SK-N-MC (cell line): ENCODE data around the gene PAN3.

Experiments
- DNase-seq: peaks from one replicate; pipeline ENCODE4 v3.0.0-alpha.2; 2011; ENCODE audit warnings: low read depth, low spot score
- H3K27ac ChIP-seq: fragments of 200-600 bp; sonication (generic); 2 replicates; pipeline ENCODE4 v1.5.1; 2016; ENCODE audit warnings: mixed run types
- H3K36me3 ChIP-seq: fragments of 200-600 bp; sonication (generic); 2 replicates; pipeline ENCODE4 v1.6.1; 2017; ENCODE audit warnings: antibody characterized with exemption, low read length, mixed read lengths; ENCODE audit not compliant: insufficient read depth
- H3K4me3 ChIP-seq: fragments of 200-600 bp; sonication (generic); 2 replicates; pipeline ENCODE4 v1.5.1; 2016
- H3K9ac ChIP-seq: fragments of 200-600 bp; sonication (generic); 2 replicates; pipeline ENCODE4 v1.8.0; 2017; ENCODE audit warnings: mixed run types, mixed read lengths; ENCODE audit not compliant: insufficient read length
- H3K9me3 ChIP-seq: fragments of 200-600 bp; sonication (generic); 2 replicates; pipeline ENCODE4 v1.6.1; 2017; ENCODE audit warnings: low read depth, mild to moderate bottlenecking, antibody characterized with exemption, low read length, moderate library complexity, mixed read lengths
- EZH2 ChIP-seq: fragments of 200-600 bp; sonication (generic); IDR thresholded peaks from one replicate; pipeline ENCODE4 v1.6.1; 2017; ENCODE audit warnings: antibody characterized with exemption
- FOXP2 ChIP-seq: optimal IDR thresholded peaks from 2 replicates; pipeline ENCODE3; 2011; ENCODE audit warnings: mild to moderate bottlenecking, moderate library complexity; ENCODE audit not compliant: insufficient read depth; ENCODE audit errors: extremely low read length, control extremely low read depth
- POLR2AphosphoS5 ChIP-seq: IDR thresholded peaks from 2 replicates; pipeline ENCODE4 v1.6.1; 2012; ENCODE audit warnings: mild to moderate bottlenecking, low read depth, low read length, borderline replicate concordance

PAN3 gene

DNA sequence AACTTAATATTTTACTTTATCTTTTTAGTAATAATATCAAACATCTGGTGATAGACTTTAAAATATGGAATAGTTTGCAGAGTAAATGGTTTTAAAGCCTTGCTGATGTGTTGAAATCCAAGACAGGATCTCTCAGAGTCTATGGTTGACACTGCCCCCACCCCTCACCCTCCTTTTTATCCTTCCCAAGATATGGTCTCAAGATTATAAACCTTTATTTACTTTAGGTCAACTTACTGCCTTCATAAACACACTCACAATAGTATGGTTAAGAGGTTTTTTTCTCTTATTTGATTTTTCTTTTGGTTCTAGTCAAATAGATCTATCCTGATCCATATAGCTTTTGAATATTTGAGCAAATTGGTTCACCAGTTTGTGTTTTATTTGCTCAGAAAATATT, 39.0 kb downstream of the PAN3 start:
- Histone ChIP-seq H3K27ac (no peak overlapping the region), H3K4me3 (no peak overlapping the region), H3K9me3 (no peaks in the 10 kb centered on the region), H3K36me3 (peaks cover 23% of the 10 kb centered on the region), H3K9ac (no peak overlapping the region)
- DNase-seq: no peak
- no peak for TF ChIP-seq EZH2
- TF ChIP-seq FOXP2: no peak
- TF ChIP-seq POLR2AphosphoS5: no peak

DNA sequence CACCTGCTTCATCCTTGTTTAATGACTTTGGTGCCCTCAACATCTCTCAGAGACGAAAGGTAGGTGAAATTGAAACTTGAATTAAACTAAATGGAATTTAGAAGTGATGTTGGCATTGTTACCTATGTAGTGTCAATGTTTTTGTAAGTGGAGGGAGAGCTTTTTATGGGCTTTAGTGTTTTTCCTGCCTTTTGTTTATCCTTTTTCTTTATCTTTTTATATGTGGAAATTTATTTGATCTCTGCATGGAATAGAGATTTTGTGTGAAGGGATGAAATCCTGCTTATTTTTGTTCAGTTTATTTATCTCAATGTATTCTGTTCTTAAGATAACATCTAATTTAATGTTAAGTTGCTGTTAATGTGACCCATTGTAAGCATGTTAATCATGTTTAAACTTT, 39.5 kb downstream of the PAN3 start:
- no peak overlapping the region for H3K27ac ChIP-seq

DNA sequence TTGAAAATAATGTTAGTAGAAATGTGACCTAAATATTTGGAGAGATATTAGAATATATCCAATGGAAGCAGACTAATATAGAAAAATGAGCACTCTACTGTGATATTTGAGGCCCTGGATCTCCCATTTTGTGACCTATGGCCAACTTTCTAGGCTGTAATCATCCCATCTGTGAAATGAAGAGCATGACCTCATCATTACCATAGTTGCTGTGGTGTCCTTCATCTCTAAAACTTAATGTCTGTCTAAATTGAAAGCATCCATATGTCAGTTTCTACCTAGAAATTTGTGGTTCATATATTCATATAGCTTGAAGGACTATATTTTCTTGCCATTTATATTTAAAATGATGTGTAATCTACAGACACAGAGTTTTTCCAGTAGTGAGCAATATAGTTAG, 41.6 kb downstream of the PAN3 start:
- no peak overlapping the region for H3K9ac ChIP-seq
- H3K36me3 ChIP-seq: peaks cover 14% of the 10 kb centered on the region
- H3K9me3 ChIP-seq: no peaks in the 10 kb centered on the region
- H3K4me3 ChIP-seq: no peak overlapping the region
- no peak overlapping the region for H3K27ac ChIP-seq
- no peak for DNase-seq
- TF ChIP-seq FOXP2 (no peak), EZH2 (no peak), POLR2AphosphoS5 (no peak)

More for the DNA sequence above, 39.5 kb downstream of the PAN3 start:
- H3K9ac ChIP-seq: no peak overlapping the region
- H3K4me3 ChIP-seq: no peak overlapping the region
- no peak for DNase-seq
- no peaks in the 10 kb centered on the region for H3K9me3 ChIP-seq
- no peak for TF ChIP-seq POLR2AphosphoS5
- H3K36me3 ChIP-seq: peaks cover 23% of the 10 kb centered on the region

DNA sequence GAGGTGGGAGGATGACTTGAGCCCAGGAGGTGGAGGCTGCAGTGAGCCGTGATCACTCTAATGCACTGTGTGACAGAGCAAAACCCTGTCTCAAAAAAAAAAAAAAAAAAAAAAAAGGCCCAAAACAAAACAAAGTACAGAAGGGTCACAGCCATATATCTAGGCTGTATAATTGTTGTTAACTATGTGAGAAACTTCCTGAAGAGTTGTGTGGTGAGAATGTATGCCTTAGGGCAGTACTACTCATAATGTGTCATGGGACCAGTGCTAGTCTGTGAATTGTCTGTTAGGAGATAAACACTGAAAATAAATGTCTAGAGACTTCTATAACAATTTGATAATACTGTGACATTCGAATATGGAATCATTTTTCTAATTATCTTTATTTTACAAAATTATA, 43.1 kb downstream of the PAN3 start:
- Histone ChIP-seq H3K4me3 (no peak overlapping the region), H3K27ac (no peak overlapping the region), H3K9ac (no peak overlapping the region), H3K9me3 (no peaks in the 10 kb centered on the region), H3K36me3 (peaks cover 11% of the 10 kb centered on the region)
- TF ChIP-seq FOXP2 (no peak), EZH2 (no peak), POLR2AphosphoS5 (no peak)
- DNase-seq: peak; percentile 51

DNA sequence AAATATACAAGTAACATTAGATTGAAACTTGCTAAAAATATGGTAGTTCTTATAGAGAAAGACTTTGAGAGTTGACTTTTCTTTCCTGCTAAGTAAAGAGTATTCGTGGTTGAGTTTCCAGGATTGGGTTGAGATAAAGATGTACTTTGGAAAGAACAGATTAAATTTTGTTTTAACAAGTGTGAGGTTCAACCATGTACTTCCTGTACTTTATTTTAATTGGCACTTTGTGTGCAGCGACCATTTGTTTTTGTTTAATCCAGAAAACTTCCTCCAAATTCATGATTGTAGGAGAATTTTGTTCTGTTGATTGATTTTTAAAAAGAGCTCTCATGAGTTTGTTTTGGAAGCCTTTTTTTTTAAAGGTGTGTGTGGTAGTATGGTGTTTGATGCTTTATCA, 46.9 kb downstream of the PAN3 start:
- H3K36me3 ChIP-seq: no peaks in the 10 kb centered on the region
- no peak overlapping the region for H3K4me3 ChIP-seq
- no peak for TF ChIP-seq POLR2AphosphoS5
- TF ChIP-seq FOXP2: no peak
- no peak for TF ChIP-seq EZH2
- no peaks in the 10 kb centered on the region for H3K9me3 ChIP-seq
- H3K27ac ChIP-seq: peak overlapping the region; percentile 44; the same call in 1 of the 2 replicates
- H3K9ac ChIP-seq: no peak overlapping the region
- no peak for DNase-seq

DNA sequence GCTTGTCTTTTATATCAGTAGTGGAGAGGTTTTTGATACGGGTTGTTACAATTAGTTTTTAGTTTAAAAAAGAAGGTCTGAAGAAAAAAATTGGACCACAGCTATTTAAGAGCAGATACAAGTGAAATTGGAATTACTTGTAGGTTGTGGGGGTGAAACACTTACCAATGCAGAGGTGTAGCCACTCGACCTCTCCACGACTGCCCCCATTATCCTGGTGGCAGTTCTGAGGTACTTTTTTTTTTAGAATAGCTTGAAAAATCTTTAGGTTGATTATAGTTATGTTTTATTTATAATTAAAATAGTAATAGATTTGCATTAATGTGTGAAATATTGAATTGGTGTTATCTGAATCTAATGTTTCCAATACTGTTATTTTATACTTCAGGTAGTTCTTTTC, 60.7 kb downstream of the PAN3 start:
- no peak overlapping the region for H3K4me3 ChIP-seq
- TF ChIP-seq FOXP2: no peak
- no peak for TF ChIP-seq EZH2
- TF ChIP-seq POLR2AphosphoS5: no peak
- DNase-seq: no peak
- H3K27ac ChIP-seq: no peak overlapping the region
- no peaks in the 10 kb centered on the region for H3K9me3 ChIP-seq
- no peak overlapping the region for H3K9ac ChIP-seq
- peaks cover 9% of the 10 kb centered on the region for H3K36me3 ChIP-seq

DNA sequence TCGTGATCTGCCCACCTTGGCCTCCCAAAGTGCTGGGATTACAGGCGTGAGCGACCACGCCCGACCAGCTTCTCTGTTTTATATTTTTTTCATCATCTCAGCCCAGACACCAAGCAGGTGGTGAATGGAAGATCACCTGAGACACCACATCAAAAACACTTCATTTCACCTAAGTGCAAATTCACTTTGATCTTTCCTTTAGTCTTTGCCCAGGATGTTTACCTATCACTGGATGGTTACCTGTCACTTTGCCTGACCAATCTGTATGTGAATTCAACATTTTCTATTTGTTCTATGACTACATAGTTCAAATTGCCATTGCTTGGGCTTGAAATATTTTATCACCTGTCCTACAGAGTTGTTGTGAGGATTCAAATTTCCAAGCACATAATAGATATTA, 65.7 kb downstream of the PAN3 start:
- peaks cover 4% of the 10 kb centered on the region; the same call in 1 of the 2 replicates for H3K36me3 ChIP-seq
- DNase-seq: no peak
- H3K4me3 ChIP-seq: no peak overlapping the region
- TF ChIP-seq POLR2AphosphoS5: no peak
- TF ChIP-seq EZH2: no peak
- H3K9me3 ChIP-seq: no peaks in the 10 kb centered on the region
- no peak overlapping the region for H3K9ac ChIP-seq
- no peak overlapping the region for H3K27ac ChIP-seq

DNA sequence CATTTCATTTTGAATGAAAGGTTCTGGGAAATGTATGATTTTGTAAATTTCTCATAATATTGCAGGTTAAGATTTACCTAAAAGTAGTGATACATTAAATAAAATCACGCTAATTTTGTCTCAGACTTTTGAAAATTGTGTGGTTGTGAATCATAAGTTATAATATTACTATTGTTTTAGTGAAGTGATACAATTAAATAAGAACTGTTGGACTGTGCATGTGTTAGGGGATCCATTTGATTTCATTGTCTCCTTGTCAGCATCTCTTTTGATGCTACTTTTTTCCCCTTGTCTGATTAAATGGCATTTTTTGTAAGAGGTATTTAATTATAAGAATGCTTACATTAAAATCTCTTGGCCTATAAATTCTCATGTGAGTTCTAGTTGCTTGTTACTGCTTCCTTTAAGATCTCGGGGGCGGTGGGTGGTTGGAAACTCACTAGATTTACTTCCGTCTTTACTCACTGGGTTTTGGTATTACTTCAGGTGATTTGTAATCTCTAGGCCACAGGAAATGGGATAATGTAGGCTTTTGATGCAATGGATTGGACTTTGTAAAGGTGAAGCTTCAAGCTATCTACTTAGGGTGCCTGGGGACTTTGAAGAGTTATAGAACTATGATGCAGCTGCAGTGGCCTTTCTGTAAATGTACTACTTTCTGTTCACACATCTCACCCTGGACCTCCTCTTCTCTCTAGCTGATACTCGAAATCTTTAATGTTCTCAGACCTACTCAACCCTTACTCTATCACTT, 66.5 kb downstream of the PAN3 start:
- peaks cover 4% of the 10 kb centered on the region; the same call in 1 of the 2 replicates for H3K36me3 ChIP-seq
- no peak overlapping the region for H3K9ac ChIP-seq
- no peak overlapping the region for H3K4me3 ChIP-seq
- TF ChIP-seq FOXP2 (no peak), EZH2 (no peak), POLR2AphosphoS5 (no peak)
- DNase-seq: no peak
- no peaks in the 10 kb centered on the region for H3K9me3 ChIP-seq
- H3K27ac ChIP-seq: no peak overlapping the region

DNA sequence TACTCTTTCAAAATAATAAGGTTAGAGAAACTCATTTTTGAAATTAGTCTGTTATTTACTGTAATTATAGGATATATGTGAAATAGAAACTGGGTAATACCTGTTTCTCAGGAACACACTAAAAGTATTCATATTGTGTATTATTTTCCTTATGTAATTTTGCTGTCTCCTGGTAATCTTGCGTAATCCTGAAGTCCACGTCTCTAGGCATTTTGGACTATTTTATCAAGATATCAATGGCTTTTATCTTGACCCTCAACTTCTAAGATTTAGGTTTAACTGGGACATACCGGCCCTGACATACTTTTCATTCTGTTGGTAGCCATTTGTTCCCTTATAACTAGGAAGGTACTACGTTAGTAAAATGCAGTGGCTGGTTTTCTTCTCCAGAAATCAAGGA, 80.3 kb downstream of the PAN3 start:
- Histone ChIP-seq H3K36me3 (no peaks in the 10 kb centered on the region; the same call in none of the 2 replicates), H3K9me3 (no peaks in the 10 kb centered on the region), H3K4me3 (no peak overlapping the region), H3K27ac (0 out of 2 replicates have a peak overlapping the region, but pooled peaks have one; percentile 43), H3K9ac (no peak overlapping the region)
- TF ChIP-seq FOXP2: no peak
- DNase-seq: no peak
